ENCODE measurements around the gene IL20RB. TPM values are rescaled to one million over a fixed set of nuclear protein-coding genes. Genes with fewer than 3 reads are reported as not detected.
A peak's percentile ranks its signal among the peaks of the same experiment; 100 is the strongest.

The IL20RB gene
- total and polyA plus RNA-seq, 2 experiments from 2014 or later = 72.5 to 107 TPM

DNA sequence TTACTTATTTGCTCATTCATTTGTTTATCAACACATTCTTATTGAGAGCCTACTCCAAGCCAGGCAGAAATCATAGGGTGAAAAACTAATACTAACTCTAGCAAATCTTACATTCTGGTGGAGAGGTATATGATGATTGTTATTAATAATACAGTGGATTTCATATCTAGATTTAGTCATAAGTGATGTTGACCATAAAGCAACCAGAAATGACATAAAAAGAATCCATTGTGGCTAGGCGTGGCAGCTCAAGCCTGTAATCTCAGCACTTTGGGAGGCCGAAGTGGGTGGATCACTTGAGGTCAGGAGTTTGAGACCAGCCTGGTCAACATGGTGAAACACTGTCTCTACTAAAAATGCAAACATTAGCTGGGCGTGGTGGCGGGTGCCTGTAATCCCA, 26.2 kb upstream of the IL20RB start:
- Histone ChIP-seq H2AFZ (no peak overlapping the region), H3K4me3 (no peak overlapping the region), H3K9ac (no peak overlapping the region), H3K36me3 (ENCODE audit: low read depth) (peaks cover 12% of the 10 kb centered on the region), H3K9me3 (ENCODE audit: low read depth) (no peaks in the 10 kb centered on the region), H3K27ac (0 out of 2 replicates have a peak overlapping the region, but pooled peaks have one; percentile 2), H3K9me2 (ENCODE audit: insufficient read depth) (no peaks in the 10 kb centered on the region), H3K79me2 (ENCODE audit: insufficient read depth) (peaks cover 89% of the 10 kb centered on the region), H3K27me3 (replicated peaks; ENCODE audit: insufficient read depth) (no peaks in the 10 kb centered on the region), H3K4me1 (ENCODE audit: insufficient read depth) (peaks cover 21% of the 10 kb centered on the region), H4K20me1 (ENCODE audit: insufficient read depth) (no peaks in the 10 kb centered on the region), H3F3A (ENCODE audit: insufficient read depth) (peaks cover 3% of the 10 kb centered on the region), H3K4me2 (ENCODE audit: unreplicated experiment) (no peak overlapping the region)
- no peak for DNase-seq
- TF ChIP-seq EZH2phosphoT487 (IDR thresholded peaks at IDR 0.05; ENCODE audit: insufficient read depth, low read depth) (no peak), EZH2 (IDR thresholded peaks at IDR 0.05; ENCODE audit: insufficient read depth, poor library complexity, severe bottlenecking) (no peak)
- in situ Hi-C loops (cut with MboI) = no loop called here
- WGBS, 2 experiments (ENCODE audit: low coverage in 1 of 2, low lambda C conversion rate in 2 of 2, missing lambda C conversion rate in 2 of 2) = 96% methylated on average over 4 of the region's 4 CpGs

DNA sequence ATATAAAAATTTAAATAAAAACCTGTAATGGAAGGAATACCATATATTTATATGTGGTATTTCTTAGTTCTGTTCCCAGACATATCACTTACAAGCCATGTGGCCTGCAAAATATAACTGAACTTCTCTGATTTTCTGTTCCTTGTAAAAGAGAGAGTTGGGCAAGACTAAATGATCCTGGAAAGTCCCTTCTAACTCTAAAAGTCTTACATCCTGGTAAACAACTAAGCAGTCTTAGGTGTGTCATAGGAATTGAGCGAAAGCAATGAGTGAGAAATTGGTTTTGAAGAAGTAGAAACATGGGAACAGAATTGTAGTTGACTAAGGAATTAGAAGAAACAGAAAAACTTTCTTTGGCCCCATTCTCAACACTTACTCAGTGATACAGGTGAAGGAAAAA, 25.3 kb upstream of the IL20RB start:
- H3K27me3 ChIP-seq (replicated peaks; ENCODE audit: insufficient read depth) = no peaks in the 10 kb centered on the region
- H3K4me1 ChIP-seq (ENCODE audit: insufficient read depth) = peaks cover 21% of the 10 kb centered on the region
- H3K36me3 ChIP-seq (ENCODE audit: low read depth) = peaks cover 16% of the 10 kb centered on the region
- peaks cover 89% of the 10 kb centered on the region for H3K79me2 ChIP-seq (ENCODE audit: insufficient read depth)
- H2AFZ ChIP-seq = no peak overlapping the region
- H3K4me2 ChIP-seq (ENCODE audit: unreplicated experiment) = no peak overlapping the region
- no peak overlapping the region for H3K9ac ChIP-seq
- in situ Hi-C loops (cut with MboI) = no loop called here
- H3K9me3 ChIP-seq (ENCODE audit: low read depth) = no peaks in the 10 kb centered on the region
- H3F3A ChIP-seq (ENCODE audit: insufficient read depth) = peaks cover 4% of the 10 kb centered on the region
- WGBS, 2 experiments (ENCODE audit: low coverage in 1 of 2, low lambda C conversion rate in 2 of 2, missing lambda C conversion rate in 2 of 2) = 92 to 97% methylated on average over 1 of the region's 1 CpG
- H3K9me2 ChIP-seq (ENCODE audit: insufficient read depth) = no peaks in the 10 kb centered on the region
- H3K4me3 ChIP-seq = no peak overlapping the region
- no peak for TF ChIP-seq EZH2phosphoT487 (IDR thresholded peaks at IDR 0.05; ENCODE audit: insufficient read depth, low read depth)
- TF ChIP-seq EZH2 (IDR thresholded peaks at IDR 0.05; ENCODE audit: insufficient read depth, poor library complexity, severe bottlenecking) = no peak
- no peaks in the 10 kb centered on the region for H4K20me1 ChIP-seq (ENCODE audit: insufficient read depth)
- no peak overlapping the region for H3K27ac ChIP-seq
- DNase-seq = no peak

DNA sequence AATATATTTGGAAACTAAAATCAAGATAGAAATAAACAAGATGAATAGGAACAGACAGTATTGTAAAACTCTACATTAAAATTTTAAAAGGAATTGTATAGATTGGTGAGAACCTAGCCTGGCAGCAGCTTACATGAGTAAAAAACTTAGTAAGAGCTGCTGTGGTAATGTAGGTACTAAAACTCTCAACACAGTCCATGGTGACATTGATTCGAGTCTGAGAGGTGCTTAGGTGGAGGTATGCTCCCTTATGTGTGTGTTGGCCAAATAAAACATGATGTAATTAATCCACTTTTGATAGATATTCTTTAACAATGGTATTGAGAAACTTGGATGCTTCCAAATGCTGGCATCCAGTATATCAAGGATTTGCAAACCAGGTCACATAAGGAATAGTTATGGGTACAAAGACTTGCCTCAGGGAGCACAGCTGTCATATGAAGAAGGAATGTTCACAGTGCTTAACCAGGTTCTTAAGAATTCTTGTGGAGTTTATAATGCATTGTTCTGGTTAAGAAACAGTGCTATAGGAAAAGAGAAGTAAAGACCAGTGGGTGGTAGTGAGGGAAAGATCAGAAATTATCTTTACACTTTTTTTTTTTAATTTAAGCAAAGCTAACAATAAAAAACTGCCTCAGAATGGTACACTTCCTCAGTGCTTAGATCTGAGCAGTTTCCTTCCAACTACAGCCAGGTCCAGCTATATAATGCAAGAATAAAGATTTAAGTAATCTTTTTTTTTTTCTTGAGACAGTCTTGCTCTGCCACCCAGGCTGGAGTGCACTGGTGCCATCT, 24.6 kb upstream of the IL20RB start:
- no peak overlapping the region for H3K4me3 ChIP-seq
- H3K27me3 ChIP-seq (replicated peaks; ENCODE audit: insufficient read depth) = no peaks in the 10 kb centered on the region
- H3K9me3 ChIP-seq (ENCODE audit: low read depth) = no peaks in the 10 kb centered on the region
- H3K4me2 ChIP-seq (ENCODE audit: unreplicated experiment) = no peak overlapping the region
- in situ Hi-C loops (cut with MboI) = no loop called here
- peaks cover 26% of the 10 kb centered on the region for H3K4me1 ChIP-seq (ENCODE audit: insufficient read depth)
- H3K79me2 ChIP-seq (ENCODE audit: insufficient read depth) = peaks cover 89% of the 10 kb centered on the region
- no peaks in the 10 kb centered on the region for H4K20me1 ChIP-seq (ENCODE audit: insufficient read depth)
- peaks cover 12% of the 10 kb centered on the region for H3K36me3 ChIP-seq (ENCODE audit: low read depth)
- WGBS, 2 experiments (ENCODE audit: low coverage in 1 of 2, low lambda C conversion rate in 2 of 2, missing lambda C conversion rate in 2 of 2) = 81 to 100% methylated on average over 1 of the region's 1 CpG
- peaks cover 10% of the 10 kb centered on the region for H3F3A ChIP-seq (ENCODE audit: insufficient read depth)
- no peak overlapping the region for H3K27ac ChIP-seq
- H3K9me2 ChIP-seq (ENCODE audit: insufficient read depth) = no peaks in the 10 kb centered on the region
- TF ChIP-seq EZH2 (IDR thresholded peaks at IDR 0.05; ENCODE audit: insufficient read depth, poor library complexity, severe bottlenecking) (no peak), EZH2phosphoT487 (IDR thresholded peaks at IDR 0.05; ENCODE audit: insufficient read depth, low read depth) (no peak)
- H3K9ac ChIP-seq = no peak overlapping the region
- no peak overlapping the region for H2AFZ ChIP-seq
- no peak for DNase-seq

- Histone ChIP-seq H3F3A (ENCODE audit: insufficient read depth) (peaks cover 27% of the 10 kb centered on the region), H3K9me3 (ENCODE audit: low read depth) (no peaks in the 10 kb centered on the region), H2AFZ (no peak overlapping the region), H3K27me3 (replicated peaks; ENCODE audit: insufficient read depth) (no peaks in the 10 kb centered on the region), H3K27ac (no peak overlapping the region), H4K20me1 (ENCODE audit: insufficient read depth) (no peaks in the 10 kb centered on the region), H3K4me3 (no peak overlapping the region), H3K4me1 (ENCODE audit: insufficient read depth) (peaks cover 20% of the 10 kb centered on the region), H3K4me2 (ENCODE audit: unreplicated experiment) (no peak overlapping the region), H3K36me3 (ENCODE audit: low read depth) (peaks cover 9% of the 10 kb centered on the region), H3K9me2 (ENCODE audit: insufficient read depth) (no peaks in the 10 kb centered on the region), H3K79me2 (ENCODE audit: insufficient read depth) (peaks cover 98% of the 10 kb centered on the region), H3K9ac (no peak overlapping the region)
- TF ChIP-seq EZH2 (IDR thresholded peaks at IDR 0.05; ENCODE audit: insufficient read depth, poor library complexity, severe bottlenecking) = no peak
- TF ChIP-seq EZH2phosphoT487 (IDR thresholded peaks at IDR 0.05; ENCODE audit: insufficient read depth, low read depth) = no peak
- 95 to 98% methylated on average over 1 of the region's 1 CpG for WGBS, 2 experiments (ENCODE audit: low coverage in 1 of 2, low lambda C conversion rate in 2 of 2, missing lambda C conversion rate in 2 of 2)
- in situ Hi-C loops (cut with MboI) = no loop called here
- DNase-seq = no peak
Measured at GRCh38 chr3:136937175-136937574, 20.6 kb upstream of the IL20RB start.

Measured in GM23248 (cell line).